HCT116 (cell line): Measurements from ENCODE around the gene ZMYM2. TPM values are rescaled to one million over a fixed set of nuclear protein-coding genes. Genes with fewer than 3 reads are reported as not detected.

Experiments
- ATAC-seq: fragments of 200-7000 bp; cut with Tn5 transposase; 2 replicates; pipeline ENCODE4 v1.9.1; 2020; ENCODE audit warnings: mild to moderate bottlenecking, moderate library complexity
- BruUV-seq: library from RNA; stranded (reverse); fragments of 400-500 nt; replicated peaks from 2 replicates; lab custom pipeline; 2021; lab: Mats Ljungman, UMichigan
- CTCF ChIA-PET: fragments of 300-600 bp; sonication (Branson Sonifier 250); formaldehyde crosslinking; loops from one replicate; lab custom pipeline; 2021; ENCODE audit warnings: antibody characterized with exemption; lab: Charles Lee
- POLR2A ChIA-PET: fragments of 300-600, 350-600 bp; sonication (Branson Sonifier 250); formaldehyde crosslinking; loops from one replicate; lab custom pipeline; 2021; ENCODE audit warnings: antibody characterized with exemption; lab: Charles Lee
- RAD21 ChIA-PET, 2 experiments: fragments of 300-600 bp; sonication (Branson Sonifier 250); formaldehyde crosslinking; loops; one replicate each; lab custom pipeline; 2023; ENCODE audit warnings: low total read pairs in 2 of 2; ENCODE audit not compliant: uncharacterized antibody in 2 of 2, unreplicated experiment in 2 of 2, low non-redundant PET in 1 of 2; lab: Charles Lee
- DNase-seq: peaks from one replicate; pipeline ENCODE4 v3.0.0-alpha.2; 2010; ENCODE audit warnings: low read depth, low spot score
- H2AFZ ChIP-seq: fragments of 200-600 bp; shearing (Covaris generic), sonication (generic); 2 replicates; pipeline ENCODE4 v1.6.1; 2017; ENCODE audit warnings: low read depth, mixed run types, mixed read lengths, antibody characterized with exemption, low read length; ENCODE audit not compliant: poor library complexity, severe bottlenecking
- H3K27ac ChIP-seq: 2 replicates; pipeline ENCODE4 v1.5.1; 2012; ENCODE audit warnings: low read depth, low read length
- H3K27me3 ChIP-seq: fragments of 200-600 bp; sonication (generic); 2 replicates; pipeline ENCODE4 v1.6.1; 2016; ENCODE audit warnings: mixed run types, low read length, mixed read lengths; ENCODE audit not compliant: insufficient read depth
- H3K36me3 ChIP-seq, 2 experiments: fragments of 200-500 bp in 1 of 2; fragments of 200-600 bp in 1 of 2; sonication (Bioruptor generic) in 1 of 2; sonication (generic) in 1 of 2; 2 replicates each; pipeline versions ENCODE4 v1.5.1 to v1.6.1; 2014 to 2016; ENCODE audit warnings: low read length in 2 of 2, inconsistent platforms in 1 of 2, mixed read lengths in 1 of 2, mixed run types in 1 of 2; ENCODE audit not compliant: insufficient read depth in 2 of 2, control insufficient read depth in 1 of 2
- H3K4me1 ChIP-seq, 2 experiments: fragments of 200-600 bp in 1 of 2; sonication (generic) in 1 of 2; 2 replicates each; pipeline versions ENCODE4 v1.5.1 to v1.6.1; 2012 to 2017; ENCODE audit warnings: low read length in 2 of 2, inconsistent platforms in 1 of 2, mild to moderate bottlenecking in 1 of 2, mixed read lengths in 1 of 2, mixed run types in 1 of 2, moderate library complexity in 1 of 2; ENCODE audit not compliant: insufficient read depth in 2 of 2, control insufficient read depth in 1 of 2
- H3K4me2 ChIP-seq: fragments of 200-600 bp; sonication (generic); 2 replicates; pipeline ENCODE4 v1.6.1; 2017; ENCODE audit warnings: mixed run types, low read length, mixed read lengths
- H3K4me3 ChIP-seq, 2 experiments: fragments of 200-600 bp in 1 of 2; sonication (generic) in 1 of 2; replicated peaks in 1 of 2; 2 replicates each; pipeline ENCODE4 v1.5.1; 2011 to 2016; ENCODE audit warnings: low read length in 2 of 2, control low read depth in 1 of 2, low read depth in 1 of 2, mild to moderate bottlenecking in 1 of 2, mixed read lengths in 1 of 2, mixed run types in 1 of 2
- H3K79me2 ChIP-seq: fragments of 200-600 bp; sonication (generic); 2 replicates; pipeline ENCODE4 v1.6.1; 2017; ENCODE audit warnings: mild to moderate bottlenecking, mixed run types, low read length, moderate library complexity, mixed read lengths; ENCODE audit not compliant: insufficient read depth
- H3K9ac ChIP-seq: fragments of 200-600 bp; sonication (generic); 2 replicates; pipeline ENCODE4 v1.6.1; 2016; ENCODE audit warnings: low read length, mixed read lengths
- H3K9me2 ChIP-seq: fragments of 200-600 bp; sonication (generic), shearing (Covaris generic); 2 replicates; pipeline ENCODE4 v1.6.1; 2017; ENCODE audit warnings: mixed run types, mild to moderate bottlenecking, moderate library complexity; ENCODE audit not compliant: insufficient read depth
- H3K9me3 ChIP-seq, 2 experiments: fragments of 200-500 bp in 1 of 2; fragments of 200-600 bp in 1 of 2; sonication (Bioruptor generic) in 1 of 2; sonication (generic) in 1 of 2; 2 replicates each; pipeline ENCODE4 v1.6.1; 2014 to 2017; ENCODE audit warnings: low read length in 2 of 2, mixed read lengths in 2 of 2, inconsistent platforms in 1 of 2, low read depth in 1 of 2, mild to moderate bottlenecking in 1 of 2, mixed run types in 1 of 2, moderate library complexity in 1 of 2; ENCODE audit not compliant: control insufficient read depth in 1 of 2, insufficient read depth in 1 of 2
- H4K20me1 ChIP-seq: fragments of 200-600 bp; sonication (generic), shearing (Covaris generic); 2 replicates; pipeline ENCODE4 v1.6.1; 2017; ENCODE audit warnings: mixed run types, mild to moderate bottlenecking, moderate library complexity; ENCODE audit not compliant: insufficient read depth
- ATF3 ChIP-seq: IDR thresholded peaks from 2 replicates; pipeline ENCODE4 v1.6.1; 2012
- CBX3 ChIP-seq: IDR thresholded peaks from 2 replicates; pipeline ENCODE4 v1.6.1; 2012; ENCODE audit warnings: low read depth
- CEBPB ChIP-seq: IDR thresholded peaks from 2 replicates; pipeline ENCODE4 v1.6.1; 2012; ENCODE audit warnings: low read depth
- CTCF ChIP-seq, 3 experiments: fragments of 200-600 bp in 1 of 3; sonication (generic) in 1 of 3; IDR thresholded peaks in 2 of 3; conservative IDR thresholded peaks in 1 of 3; 2 replicates each; pipeline ENCODE4 v1.5.1; 2012 to 2017; ENCODE audit warnings: low read depth in 2 of 3, low read length in 2 of 3, antibody characterized with exemption in 1 of 3, borderline replicate concordance in 1 of 3, control low read depth in 1 of 3, mild to moderate bottlenecking in 1 of 3, mixed read lengths in 1 of 3, mixed run types in 1 of 3, moderate library complexity in 1 of 3; ENCODE audit not compliant: insufficient read depth in 1 of 3
- EGR1 ChIP-seq: IDR thresholded peaks from 2 replicates; pipeline ENCODE4 v1.6.1; 2012; ENCODE audit warnings: low read depth
- ELF1 ChIP-seq: IDR thresholded peaks from 2 replicates; pipeline ENCODE4 v1.6.1; 2012; ENCODE audit warnings: low read depth, borderline replicate concordance
- FOSL1 ChIP-seq: IDR thresholded peaks from 2 replicates; pipeline ENCODE4 v1.6.1; 2012; ENCODE audit warnings: low read depth
- JUND ChIP-seq: IDR thresholded peaks from 2 replicates; pipeline ENCODE4 v1.6.1; 2012
- MAX ChIP-seq: IDR thresholded peaks from 2 replicates; pipeline ENCODE4 v1.6.1; 2012
- POLR2A ChIP-seq: IDR thresholded peaks from 2 replicates; pipeline ENCODE4 v1.7.0; 2011; ENCODE audit warnings: borderline replicate concordance; ENCODE audit not compliant: insufficient read depth, insufficient read length; ENCODE audit errors: extremely low read depth
- RAD21 ChIP-seq: IDR thresholded peaks from 2 replicates; pipeline ENCODE4 v1.6.1; 2012; ENCODE audit warnings: low read depth, mild to moderate bottlenecking
- REST ChIP-seq: IDR thresholded peaks from 2 replicates; pipeline ENCODE4 v1.6.1; 2012; ENCODE audit warnings: low read depth
- SIN3A ChIP-seq: IDR thresholded peaks from 2 replicates; pipeline ENCODE4 v1.6.1; 2012; ENCODE audit warnings: low read depth
- SP1 ChIP-seq: IDR thresholded peaks from 2 replicates; pipeline ENCODE4 v1.6.1; 2012; ENCODE audit warnings: low read depth
- SRF ChIP-seq: IDR thresholded peaks from 2 replicates; pipeline ENCODE4 v1.6.1; 2012; ENCODE audit warnings: low read depth
- TCF7L2 ChIP-seq: IDR thresholded peaks from 2 replicates; pipeline ENCODE4 v1.7.0; 2011; ENCODE audit warnings: borderline replicate concordance, inconsistent platforms; ENCODE audit not compliant: insufficient read depth, insufficient read length; ENCODE audit errors: extremely low read depth
- YY1 ChIP-seq: IDR thresholded peaks from 2 replicates; pipeline ENCODE4 v1.6.1; 2011; ENCODE audit warnings: low read length, low read depth, moderate library complexity, mild to moderate bottlenecking; ENCODE audit not compliant: insufficient replicate concordance; ENCODE audit errors: extremely low read depth
- ZBTB33 ChIP-seq: IDR thresholded peaks from 2 replicates; pipeline ENCODE4 v1.6.1; 2011; ENCODE audit warnings: mild to moderate bottlenecking, low read length, moderate library complexity; ENCODE audit not compliant: insufficient replicate concordance; ENCODE audit errors: extremely low read depth
- ZFX ChIP-seq: fragments of 450-650 bp; IDR thresholded peaks from 2 replicates; pipeline ENCODE4 v1.6.1; 2017
- ZNF274 ChIP-seq: fragments of 200-500 bp; sonication (Bioruptor generic); IDR thresholded peaks from 2 replicates; pipeline ENCODE4 v1.6.1; 2014; ENCODE audit warnings: mild to moderate bottlenecking, low read depth, low read length, inconsistent platforms
- intact Hi-C: fragments of 100-400 bp; cut with micrococcal nuclease; formaldehyde crosslinking; loops from 2 replicates; pipeline ENCODE4 v1.10.0; 2022
- total RNA-seq: library from RNA; stranded (reverse); gene quantifications from one replicate; pipeline ENCODE4 v1.2.1, GENCODE V29; 2021; ENCODE audit not compliant: unreplicated experiment

ZMYM2 gene
- total RNA-seq, 1 experiment from 2014 or later: 53.0 TPM

GRCh38 chr13:20049558-20050473, 91.3 kb downstream of the ZMYM2 start:
- Histone ChIP-seq H3K9me2 (no peaks in the 10 kb centered on the region), H3K4me2 (no peak overlapping the region), H3K79me2 (peaks cover 3% of the 10 kb centered on the region; the same call in 1 of the 2 replicates), H3K36me3 (peaks cover 5 to 14% of the 10 kb centered on the region in 2 experiments; a peak in 1 of 4 replicates), H3K9me3 (no peaks in the 10 kb centered on the region), H3K4me3 (no peak overlapping the region), H4K20me1 (no peaks in the 10 kb centered on the region), H3K27me3 (no peaks in the 10 kb centered on the region), H3K9ac (no peak overlapping the region), H3K27ac (no peak overlapping the region), H3K4me1 (no peaks in the 10 kb centered on the region), H2AFZ (no peak overlapping the region)
- POLR2A ChIA-PET: no interaction called here
- ATAC-seq: no peak
- no peak for DNase-seq
- CTCF ChIA-PET: no interaction called here
- intact Hi-C loops: no loop called here
- TF ChIP-seq POLR2A: no peak
- TF ChIP-seq SRF: no peak
- no peak for TF ChIP-seq TCF7L2
- TF ChIP-seq ZBTB33: no peak
- no peak for TF ChIP-seq CTCF (IDR thresholded peaks at IDR 0.05 in 2 of 3, conservative IDR thresholded peaks at IDR 0.05 in 1 of 3; ENCODE audit: borderline replicate concordance in 1 of 3, insufficient read depth in 1 of 3, low read depth in 2 of 3, low read length in 2 of 3)
- TF ChIP-seq FOSL1: no peak
- TF ChIP-seq ELF1: no peak
- no peak for TF ChIP-seq ZFX
- no peak for TF ChIP-seq MAX
- no peak for TF ChIP-seq CBX3
- TF ChIP-seq RAD21: no peak
- no peak for TF ChIP-seq YY1
- TF ChIP-seq EGR1: no peak
- no peak for TF ChIP-seq REST
- no peak for TF ChIP-seq ATF3
- no peak for TF ChIP-seq JUND
- TF ChIP-seq SIN3A: no peak
- TF ChIP-seq CEBPB: no peak
- TF ChIP-seq ZNF274: no peak
- no peak for TF ChIP-seq SP1
- RAD21 ChIA-PET: no interaction called here
- no TSS peak for BruUV-seq
